HS-5 (cell line): ENCODE measurements around the gene PELI2.

Experiments
- DNase-seq: peaks from one replicate; pipeline ENCODE4 v3.0.0-alpha.2; 2012; ENCODE audit warnings: low read depth

The PELI2 gene, protein sequence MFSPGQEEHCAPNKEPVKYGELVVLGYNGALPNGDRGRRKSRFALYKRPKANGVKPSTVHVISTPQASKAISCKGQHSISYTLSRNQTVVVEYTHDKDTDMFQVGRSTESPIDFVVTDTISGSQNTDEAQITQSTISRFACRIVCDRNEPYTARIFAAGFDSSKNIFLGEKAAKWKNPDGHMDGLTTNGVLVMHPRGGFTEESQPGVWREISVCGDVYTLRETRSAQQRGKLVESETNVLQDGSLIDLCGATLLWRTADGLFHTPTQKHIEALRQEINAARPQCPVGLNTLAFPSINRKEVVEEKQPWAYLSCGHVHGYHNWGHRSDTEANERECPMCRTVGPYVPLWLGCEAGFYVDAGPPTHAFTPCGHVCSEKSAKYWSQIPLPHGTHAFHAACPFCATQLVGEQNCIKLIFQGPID

DNA sequence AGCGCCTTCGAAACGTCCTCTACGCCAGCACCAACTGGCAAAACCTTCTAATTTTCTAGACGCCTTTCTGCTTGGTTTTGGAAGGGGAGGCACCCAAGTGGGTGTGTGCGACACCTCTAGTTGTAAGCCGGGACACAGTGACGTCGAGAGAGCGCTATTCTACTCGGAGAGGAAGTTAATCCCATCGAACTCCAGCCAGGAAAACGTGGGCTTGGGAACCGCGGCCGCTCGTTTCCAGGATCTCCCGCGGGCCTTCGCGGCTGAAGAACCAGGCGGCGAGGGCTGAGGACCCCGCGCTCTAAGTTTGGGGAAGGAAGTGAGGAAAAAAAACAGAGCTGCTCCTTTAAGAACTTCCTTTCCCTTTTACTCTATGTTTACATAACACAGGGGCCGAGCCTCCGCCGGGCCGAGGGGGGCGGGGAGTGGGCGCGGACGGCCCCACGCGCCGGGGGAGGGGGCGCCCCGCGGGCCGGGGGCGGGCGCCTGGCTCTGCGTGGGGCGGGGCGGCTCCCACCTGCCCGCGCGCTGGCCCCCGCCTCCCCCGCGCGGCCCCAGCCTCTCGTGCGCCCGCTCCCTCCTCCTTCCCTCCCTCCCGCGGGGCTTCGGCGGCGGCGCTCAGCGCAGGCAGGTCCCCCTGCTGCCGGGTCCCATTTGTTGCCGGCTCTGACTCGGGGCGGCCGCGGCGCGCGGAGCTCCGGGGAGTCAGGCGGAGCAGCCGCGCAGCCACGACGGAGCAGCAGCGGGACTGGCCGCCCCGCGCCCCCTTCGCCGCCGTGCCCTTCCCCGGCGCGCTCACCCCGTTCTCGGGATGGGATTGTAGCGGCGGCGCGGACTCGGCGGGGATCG, at the start of gene PELI2:
PELI2 (plus strand) TSS at position 647 of the 846 bp plus-strand sequence. CDS start 250 bp downstream, outside the sequence.
- no peak for DNase-seq

DNA sequence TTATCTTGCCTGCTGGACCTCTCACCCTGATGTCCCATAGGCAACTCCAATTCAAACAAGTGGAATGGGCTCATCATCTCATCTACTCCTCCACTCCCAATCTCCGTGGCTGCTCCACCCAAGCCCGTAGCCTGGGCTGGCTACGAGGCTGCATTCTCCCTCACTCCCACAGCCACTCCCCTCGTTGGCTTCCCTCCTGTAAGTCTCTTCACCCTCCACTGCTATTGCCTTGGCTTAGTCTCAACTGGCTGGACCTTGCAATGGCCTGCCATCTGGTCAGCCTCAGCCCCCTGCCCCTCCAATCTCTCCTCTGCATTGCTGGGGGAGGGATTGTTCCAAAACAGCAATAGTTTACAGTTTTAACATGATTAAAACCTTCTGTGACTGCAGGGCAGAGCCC, 44.4 kb upstream of the PELI2 start:
- no peak for DNase-seq

DNA sequence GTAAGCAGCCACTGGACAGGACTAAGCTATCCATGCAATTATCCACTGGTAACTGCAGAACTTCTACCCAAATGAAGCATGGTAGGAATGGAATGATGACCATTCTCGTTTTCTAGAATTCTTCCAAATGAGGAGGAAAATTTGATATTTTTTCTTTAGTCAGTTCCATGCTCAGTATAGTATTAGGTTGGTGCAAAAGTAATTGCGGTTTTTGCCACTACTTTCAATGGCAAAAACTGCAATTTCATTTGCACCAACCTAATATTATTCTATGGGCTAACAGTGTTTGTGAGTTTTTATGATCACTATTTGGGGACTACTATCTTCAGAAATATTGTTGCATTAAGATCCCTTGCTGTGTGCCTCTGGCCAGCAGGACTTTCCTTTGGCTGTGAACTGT, 42.9 kb upstream of the PELI2 start:
- DNase-seq = no peak

DNA sequence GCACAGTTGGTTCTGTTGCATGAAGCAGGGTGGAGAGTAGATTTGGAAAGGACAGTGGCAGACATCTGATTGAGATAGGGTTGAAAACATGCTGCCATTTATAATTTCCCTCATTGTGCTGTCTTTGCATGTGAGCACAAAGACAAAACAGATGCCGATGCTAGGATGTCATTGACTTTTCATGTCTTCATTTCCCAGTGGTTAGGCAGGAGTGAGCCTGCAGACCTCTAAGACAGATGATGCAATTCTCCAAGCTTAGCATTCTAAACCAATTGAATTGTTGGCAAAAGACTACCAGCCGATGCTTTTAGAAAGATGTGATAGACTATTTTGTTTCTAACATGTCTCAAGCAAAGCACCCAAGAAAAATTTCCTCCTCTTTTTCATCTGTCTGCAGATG, 37.1 kb upstream of the PELI2 start:
- DNase-seq = no peak

DNA sequence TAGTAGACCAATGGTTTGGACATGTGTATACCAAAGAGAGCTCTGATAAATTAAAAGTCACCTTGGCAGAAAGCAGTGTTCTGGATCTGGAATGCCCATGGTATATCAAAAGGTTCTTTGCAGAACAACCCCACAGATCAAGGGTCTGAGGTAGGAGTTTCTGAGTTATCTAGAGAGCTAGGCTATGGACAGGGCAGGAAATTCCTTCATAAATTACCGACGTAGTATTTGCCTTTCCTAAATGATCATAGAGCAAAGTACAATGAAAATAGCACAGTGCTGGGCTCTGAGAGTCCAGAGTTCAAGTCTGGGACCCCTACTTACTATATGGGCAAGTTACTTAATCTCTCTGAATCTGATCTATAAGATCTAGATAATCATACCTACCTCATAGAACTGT, 35.3 kb upstream of the PELI2 start:
- DNase-seq = no peak

DNA sequence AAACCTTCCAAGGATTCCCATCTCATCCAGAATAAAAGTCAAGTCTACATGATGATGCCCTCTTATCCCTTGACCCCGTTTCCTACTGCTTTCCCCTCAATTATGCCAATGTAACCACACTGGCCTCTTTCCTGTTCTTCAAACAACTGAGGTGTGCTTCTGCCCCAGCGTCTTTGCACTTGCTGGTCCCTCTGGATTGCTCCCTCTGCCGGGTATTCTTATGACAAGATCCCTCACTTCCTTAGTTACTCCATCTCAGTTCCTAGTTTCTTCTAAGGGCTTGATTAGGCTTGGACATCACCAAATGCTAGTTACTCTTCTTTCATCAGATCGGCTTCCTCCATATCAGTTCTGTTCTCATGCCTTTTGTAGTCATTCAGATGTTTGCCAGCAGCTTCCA, 32.7 kb upstream of the PELI2 start:
- no peak for DNase-seq

DNA sequence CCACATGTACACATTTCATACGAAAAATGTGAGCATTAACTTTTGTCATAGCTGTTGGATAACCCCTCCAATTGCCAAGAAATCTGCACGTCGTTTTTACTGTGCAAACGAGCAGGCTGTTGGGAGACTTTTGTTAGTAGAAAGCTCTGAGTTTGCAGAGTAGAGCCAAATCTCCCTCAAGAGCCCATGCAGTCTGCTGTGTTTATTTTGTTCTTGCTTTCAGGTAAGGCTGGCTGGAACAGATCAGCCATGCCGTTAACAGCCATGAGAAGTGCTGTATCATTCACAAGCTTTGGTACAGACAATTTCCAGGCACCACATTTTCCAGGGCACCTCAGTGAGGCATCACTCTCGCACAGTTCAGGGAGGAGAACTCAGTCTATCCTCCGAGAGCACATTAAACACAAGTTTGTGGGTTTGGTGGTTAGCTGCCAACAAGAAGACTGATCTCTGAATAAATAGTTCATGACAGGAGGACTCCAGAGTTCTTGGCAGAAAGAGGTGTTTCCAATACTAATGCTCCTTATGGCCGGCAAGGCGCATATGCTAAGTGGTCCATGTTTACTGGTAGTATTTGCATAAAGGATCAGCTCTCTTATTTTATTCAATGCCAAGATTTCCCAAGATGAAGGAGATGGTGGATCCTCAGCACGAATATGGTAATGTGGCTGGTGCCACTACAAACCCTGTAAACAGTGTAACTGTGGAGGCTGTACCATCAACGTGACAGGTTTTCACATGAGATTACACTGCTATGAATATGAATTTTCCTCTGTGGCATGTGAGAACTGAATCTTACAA, 30.3 kb upstream of the PELI2 start:
- no peak for DNase-seq

DNA sequence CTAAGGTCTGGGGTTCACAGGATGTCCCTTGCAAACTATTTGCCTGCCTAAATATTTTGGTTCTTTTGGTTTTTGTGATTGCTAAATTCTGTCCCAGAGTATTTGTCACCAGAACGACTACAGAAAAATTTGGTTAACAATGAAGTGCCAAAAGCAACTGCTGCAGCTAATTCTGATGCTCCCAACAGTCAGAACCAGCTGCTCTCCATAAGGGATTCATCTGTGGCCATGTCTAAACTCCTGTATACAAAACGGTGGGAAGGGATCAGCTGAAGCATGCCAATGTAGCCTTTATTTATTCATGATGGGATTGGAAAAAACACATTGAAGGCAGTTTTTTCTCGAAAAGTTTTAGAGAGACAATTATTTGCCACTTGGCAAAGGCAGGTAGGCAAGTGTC, 29.3 kb upstream of the PELI2 start:
- no peak for DNase-seq

DNA sequence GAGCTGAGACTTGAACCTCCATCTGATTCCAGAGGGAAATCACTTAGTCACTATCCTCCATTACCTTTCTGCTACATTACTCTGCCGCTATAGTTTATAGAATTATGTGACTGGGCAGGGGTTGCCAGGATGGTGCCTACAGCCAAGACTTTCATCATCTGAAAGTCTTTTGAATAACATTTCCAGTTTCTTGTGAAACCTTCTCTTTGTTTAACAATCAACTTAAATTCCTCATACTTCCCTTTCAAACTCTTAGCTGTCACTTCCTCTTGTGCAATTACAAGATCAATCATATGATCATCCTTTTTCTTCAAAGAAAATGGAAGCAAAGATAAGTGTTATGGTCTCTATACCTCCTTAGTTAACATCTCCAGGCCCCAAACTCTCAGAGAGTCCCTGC, 25.4 kb upstream of the PELI2 start:
- DNase-seq = no peak

DNA sequence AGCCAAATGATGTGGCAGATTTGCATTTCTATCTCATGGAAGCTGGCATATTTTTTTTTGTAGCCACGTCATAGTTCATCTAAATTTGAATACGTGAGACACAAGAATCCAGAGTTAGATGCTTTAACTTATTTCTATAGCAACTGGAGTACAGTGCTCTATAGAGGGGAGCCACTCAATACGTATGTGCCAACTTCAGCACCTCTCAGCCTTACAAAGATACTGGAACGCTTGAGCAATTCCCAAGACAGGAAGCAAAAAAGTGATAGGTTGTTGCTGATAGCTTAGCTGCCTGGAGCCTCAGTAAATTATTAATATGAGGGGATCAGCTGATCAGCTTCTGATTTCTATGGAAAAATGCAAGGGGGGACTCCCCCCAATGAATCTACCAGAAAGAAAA, 24.1 kb upstream of the PELI2 start:
- DNase-seq = no peak

DNA sequence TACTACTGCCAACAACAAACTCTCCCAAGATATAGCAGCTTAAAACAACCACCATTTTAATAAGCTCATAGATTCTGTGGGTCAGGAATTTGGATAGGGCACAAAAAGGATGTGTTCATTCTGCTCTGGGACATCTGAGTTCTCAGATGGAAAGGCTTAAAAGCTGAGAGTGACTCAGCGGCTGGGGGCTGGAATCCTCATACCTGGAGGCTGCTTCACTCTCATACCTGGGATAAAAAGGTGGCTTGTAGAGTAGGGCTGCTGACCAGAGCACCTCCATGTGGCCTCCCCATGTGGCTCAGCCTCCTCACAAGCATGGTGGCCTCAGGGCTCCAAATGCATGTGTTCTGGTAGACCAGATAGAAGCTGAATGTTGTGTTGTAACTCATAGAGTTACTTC, 20.2 kb upstream of the PELI2 start:
- no peak for DNase-seq

DNA sequence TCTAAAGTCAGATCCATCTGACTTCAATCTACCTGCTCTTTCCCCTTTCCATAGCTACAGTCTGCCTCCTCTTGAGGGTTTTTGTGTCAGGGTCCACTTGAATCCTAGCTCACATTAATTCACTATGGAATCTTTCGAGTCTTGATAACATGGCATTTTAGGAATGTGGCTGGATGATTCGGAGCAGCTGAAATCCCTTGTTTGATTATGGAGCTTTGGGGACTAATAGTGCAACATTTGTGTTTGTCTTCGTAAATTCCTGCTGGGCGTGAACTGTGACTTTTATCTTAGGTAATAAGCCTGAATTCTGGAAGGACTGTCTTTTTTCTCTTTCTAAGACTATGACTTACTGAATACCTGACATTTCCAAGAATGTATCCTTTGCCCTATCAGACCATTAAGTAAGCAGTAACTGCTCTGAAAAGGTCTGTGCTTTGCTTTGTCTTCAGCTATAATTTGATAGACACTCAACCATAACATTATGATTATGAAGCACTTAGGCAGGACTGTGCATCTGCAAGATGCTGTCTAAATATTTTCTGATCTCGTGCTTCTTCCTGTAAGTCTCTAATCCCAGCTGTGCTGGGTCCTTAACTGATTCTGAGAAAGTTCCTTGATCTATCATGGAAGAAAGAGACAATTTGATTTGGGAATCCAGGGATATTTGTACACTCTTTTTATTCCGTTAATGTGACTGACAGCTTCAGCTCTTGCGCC, 19.0 kb upstream of the PELI2 start:
- DNase-seq = no peak

DNA sequence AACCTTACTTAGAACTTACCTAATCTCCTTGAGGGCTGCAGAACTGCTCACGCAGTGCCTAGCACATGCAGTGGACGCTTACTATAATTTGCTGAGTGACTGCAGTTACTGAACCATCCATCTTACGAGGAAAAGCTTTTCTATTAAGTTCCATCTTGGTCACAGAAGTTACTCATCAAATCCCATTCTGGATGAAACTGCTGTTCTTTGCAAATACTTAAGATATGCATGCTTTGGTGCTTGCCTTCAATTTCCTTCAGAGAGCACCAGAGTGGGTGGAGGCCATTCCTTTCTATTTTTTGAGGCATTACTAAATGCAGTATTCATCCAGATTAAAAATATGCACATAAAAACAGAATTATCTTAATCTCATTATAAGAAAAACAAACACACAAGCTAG, 17.7 kb upstream of the PELI2 start:
- DNase-seq = no peak

DNA sequence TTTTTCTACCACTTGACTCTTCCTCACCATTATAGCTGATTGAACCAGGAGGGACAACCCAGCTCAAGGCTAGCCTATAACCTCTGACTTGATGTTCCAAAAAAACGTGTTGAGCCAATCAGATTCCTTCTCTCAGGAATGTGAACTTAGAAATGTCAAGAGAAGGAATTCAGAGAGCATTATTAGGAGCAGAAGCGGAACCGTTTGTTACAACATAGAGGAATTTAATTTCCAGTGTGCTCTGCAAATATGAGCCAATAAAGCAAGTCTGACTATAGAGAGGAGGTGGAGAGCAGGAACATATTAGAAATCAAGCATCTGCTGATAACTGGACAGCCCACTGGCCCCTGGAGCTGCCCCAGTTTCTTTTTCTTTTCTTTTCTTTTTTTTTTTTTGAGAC, 15.3 kb upstream of the PELI2 start:
- no peak for DNase-seq

DNA sequence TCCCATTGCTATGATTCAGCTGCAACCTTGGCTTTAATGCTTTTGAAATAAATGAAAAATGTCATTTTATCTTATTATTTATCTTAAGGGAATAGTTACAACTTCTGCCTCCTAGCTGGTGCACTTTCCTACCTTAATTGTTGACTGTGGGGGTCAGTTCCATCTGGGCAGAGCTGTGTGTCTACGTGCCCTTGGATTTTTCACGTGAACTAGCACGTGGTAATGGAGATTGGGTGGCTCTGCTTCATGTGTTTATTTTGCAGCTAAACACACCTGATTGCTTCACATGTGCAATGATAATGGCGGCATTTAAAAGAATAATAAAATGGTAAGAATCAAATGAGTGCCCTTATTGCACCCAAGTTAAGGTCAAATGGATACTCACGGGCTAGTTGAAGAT, 10.6 kb upstream of the PELI2 start:
- no peak for DNase-seq

DNA sequence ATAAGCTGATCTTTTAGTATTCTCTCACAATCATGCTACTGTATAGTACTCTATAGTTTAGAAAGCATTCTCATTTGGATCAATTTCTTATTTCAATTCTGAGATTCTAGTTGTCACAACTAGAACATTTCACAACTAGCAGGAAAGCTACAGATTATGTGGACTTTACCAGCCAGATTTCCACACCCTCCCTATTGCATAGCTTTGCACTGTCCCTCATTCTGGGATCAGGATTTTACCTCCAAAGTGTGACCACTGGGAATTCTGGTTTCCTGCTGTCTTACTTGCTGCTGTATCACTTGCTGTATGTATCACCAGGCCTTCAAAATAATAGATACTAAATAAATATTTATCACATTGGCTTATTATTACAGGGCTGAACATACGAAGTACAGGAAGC, 10.2 kb upstream of the PELI2 start:
- DNase-seq = no peak

DNA sequence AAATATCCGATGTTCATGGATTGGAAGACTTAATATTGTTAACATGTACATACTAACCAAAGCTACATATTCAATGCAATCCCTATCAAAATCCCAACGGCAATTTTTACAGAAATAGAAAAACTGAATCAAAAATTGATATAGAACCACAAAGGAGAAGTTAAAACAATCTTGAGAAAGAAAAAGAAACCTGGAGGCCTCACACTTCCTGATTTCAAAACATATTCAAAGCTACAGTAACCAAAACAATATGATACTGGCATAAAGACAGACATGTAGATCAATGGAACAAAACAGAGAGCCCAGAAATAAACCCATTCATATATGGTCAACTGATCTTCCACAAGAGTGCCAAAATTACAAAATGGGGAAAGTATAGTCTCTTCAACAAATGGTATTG, 5.4 kb upstream of the PELI2 start:
- no peak for DNase-seq

DNA sequence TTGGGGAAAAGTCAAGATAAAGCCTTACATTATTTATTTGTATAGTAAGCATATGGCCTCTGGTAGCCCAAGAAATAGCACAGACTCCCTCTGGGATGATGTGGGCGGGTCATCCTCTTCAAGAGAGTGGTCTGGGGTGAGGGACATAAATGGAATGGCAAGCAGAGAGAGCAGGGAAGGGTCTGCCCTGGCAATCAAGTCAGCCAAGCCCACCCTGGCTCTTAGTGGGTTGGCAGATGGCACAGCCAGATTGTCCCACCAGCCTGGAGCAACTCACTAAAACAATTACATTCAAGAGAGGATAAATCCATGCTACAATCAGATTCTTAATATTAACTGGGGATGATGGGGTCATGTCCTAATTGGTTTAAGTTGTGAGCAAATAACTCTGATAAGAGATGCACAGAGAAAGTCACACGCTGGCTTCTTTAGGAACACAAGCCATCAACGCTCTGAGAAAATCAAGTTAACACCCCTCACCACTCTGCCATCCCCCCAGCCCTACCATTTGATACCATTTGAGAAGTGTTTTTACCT, 2.8 kb upstream of the PELI2 start:
- no peak for DNase-seq

DNA sequence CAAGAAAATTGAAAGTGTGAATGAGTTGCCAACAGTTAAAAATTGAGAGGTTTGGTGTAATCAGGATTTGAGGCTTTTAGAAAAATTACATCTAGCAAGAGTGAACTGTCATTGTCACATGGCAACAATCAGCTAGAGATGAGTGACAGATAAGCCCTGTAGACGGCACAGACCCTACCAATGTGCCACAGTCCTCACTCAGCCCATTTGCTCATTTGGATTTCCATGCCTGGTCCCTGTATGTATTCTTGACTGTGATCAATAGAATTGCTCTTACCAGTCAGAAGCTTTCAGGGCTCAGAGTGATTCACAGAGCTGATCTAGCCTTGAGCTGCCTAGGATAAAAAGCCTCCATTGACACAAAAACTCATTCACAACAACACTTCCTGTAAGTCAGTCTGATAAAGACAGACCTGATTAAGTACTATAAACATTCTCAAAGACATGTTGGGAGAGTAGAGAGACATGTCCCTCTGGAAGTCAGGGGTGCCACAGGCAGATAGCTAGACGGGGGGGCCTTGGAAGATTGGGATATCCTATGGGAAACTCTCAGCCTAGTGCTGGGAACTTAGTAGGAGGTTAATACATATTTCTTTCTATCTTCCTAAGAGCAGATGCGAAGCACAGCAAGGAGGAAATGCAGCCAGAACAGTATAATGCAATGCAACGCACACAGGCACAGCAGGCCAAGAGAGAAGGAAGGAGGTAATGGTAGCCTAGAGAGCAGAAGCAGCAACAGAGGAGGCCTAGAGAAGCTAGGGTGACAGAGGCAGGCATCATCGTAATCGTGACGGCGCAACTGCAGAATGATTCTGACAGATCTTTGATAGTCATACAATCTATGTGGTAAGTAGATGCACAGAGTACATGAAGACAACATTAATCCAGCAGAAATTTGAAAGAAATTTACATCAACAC, 2.0 kb upstream of the PELI2 start:
- no peak for DNase-seq

DNA sequence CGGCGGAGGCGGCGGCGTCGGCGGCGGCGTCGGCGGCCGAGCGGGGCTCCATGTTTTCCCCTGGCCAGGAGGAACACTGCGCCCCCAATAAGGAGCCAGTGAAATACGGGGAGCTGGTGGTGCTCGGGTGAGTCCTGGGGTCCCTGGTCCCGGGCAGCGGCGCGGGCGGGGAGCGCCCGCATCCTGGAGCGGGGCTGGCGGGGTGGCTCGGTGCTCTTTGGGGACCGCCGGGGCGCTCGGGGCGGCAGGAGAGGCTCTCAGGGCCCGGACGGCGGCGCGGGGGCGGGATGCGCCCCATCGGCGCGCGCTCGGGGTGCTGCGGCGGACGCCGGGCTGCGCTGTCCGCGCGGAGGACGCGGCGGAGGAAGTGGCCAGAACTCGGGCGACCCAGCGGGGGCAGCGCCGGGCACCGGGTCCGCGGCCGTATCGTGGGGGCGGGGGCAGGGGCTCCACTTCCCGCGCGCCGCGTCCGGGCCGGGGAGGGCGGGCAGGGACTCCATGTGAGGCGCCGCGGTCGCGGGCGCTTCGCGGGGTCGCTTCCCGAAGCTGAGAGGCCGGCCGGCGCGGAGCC, 485 bp downstream of the PELI2 start:
- DNase-seq = no peak
